HFFc6 (cell line): ENCODE results near the gene RLIM. TPM values are rescaled to one million over a fixed set of nuclear protein-coding genes. Genes with fewer than 3 reads are reported as not detected.
"Not testable (repeated sequence)": the region's sequence is repeated elsewhere in the genome, so short reads cannot be mapped to it uniquely, and the experiment has no call there.

Source experiments
- DNase-seq: peaks from one replicate; pipeline ENCODE4 v3.0.0-alpha.2; 2018
- H3K27ac Mint-ChIP-seq: 2 replicates; pipeline ENCODE4 v1.8.0; 2020; ENCODE audit warnings: mild to moderate bottlenecking, mixed read lengths
- H3K27me3 Mint-ChIP-seq: 2 replicates; pipeline ENCODE4 v1.8.0; 2021; ENCODE audit warnings: mild to moderate bottlenecking, moderate library complexity, mixed read lengths; ENCODE audit not compliant: insufficient read depth
- H3K36me3 Mint-ChIP-seq: 2 replicates; pipeline ENCODE4 v1.8.0; 2021; ENCODE audit warnings: low read depth, mixed read lengths
- H3K4me1 Mint-ChIP-seq: 2 replicates; pipeline ENCODE4 v1.8.0; 2020; ENCODE audit warnings: low read depth, mixed read lengths
- H3K4me3 Mint-ChIP-seq: 2 replicates; pipeline ENCODE4 v1.8.0; 2020; ENCODE audit warnings: mild to moderate bottlenecking, moderate library complexity, mixed read lengths
- H3K9me3 Mint-ChIP-seq: 2 replicates; pipeline ENCODE4 v1.8.0; 2020; ENCODE audit warnings: mild to moderate bottlenecking, mixed read lengths
- CTCF ChIP-seq: fragments of 200-600 bp; sonication (generic); IDR thresholded peaks from 2 replicates; pipeline ENCODE4 v1.5.0; 2021; ENCODE audit warnings: antibody characterized with exemption, mild to moderate bottlenecking
- long read RNA-seq: library from polyadenylated mRNA; unstranded; transcript quantifications from one replicate; pipeline ENCODE4 v2.0.0, GENCODE V29; 2019
- total RNA-seq, 6 experiments: library from RNA; stranded (reverse); fragmentation: NEBNext Ultra II Directional; extraction: Animal tissue kit (Norgen Biotek cat#: 25700); gene quantifications; 2 replicates in 1 of 6; 3 replicates in 5 of 6; pipeline ENCODE4 v1.2.3, GENCODE V29; 2021

The RLIM gene
- total RNA-seq: 10 to 100 TPM; 43.9 to 50.0 (median 46.9) TPM
- long read RNA-seq, full-length matches to known transcripts: 16 of 30 reads
- long read RNA-seq, partial matches to known transcripts: 3 of 30 reads
- long read RNA-seq, other reads (novel, unspliced or antisense): 11 of 30 reads

GRCh38 chrX:74614093-74614909, at the start of gene RLIM:
Gene RLIM, minus strand, starts transcription at chrX:74614624. Its CDS starts 18,647 bp downstream, at chrX:74595977.
- Mint-ChIP-seq H3K9me3 (no peaks in the 10 kb centered on the region), H3K4me3 (peak within 1 kb of the TSS; percentile 93), H3K36me3 (peaks cover 12% of the 10 kb centered on the region), H3K27me3 (no peaks in the 10 kb centered on the region), H3K4me1 (peaks cover 6% of the 10 kb centered on the region; the same call in 1 of the 2 replicates), H3K27ac (peak within 1 kb of the TSS; percentile 99)
- TF ChIP-seq CTCF: no peak
- DNase-seq: peak; percentile 96

GRCh38 chrX:74656079-74656745, 41.8 kb upstream of the RLIM start:
- no peaks in the 10 kb centered on the region; the same call in 1 of the 2 replicates for H3K27me3 Mint-ChIP-seq
- no peak overlapping the region; the same call in 1 of the 2 replicates for H3K27ac Mint-ChIP-seq
- DNase-seq: peak; percentile 36
- H3K4me3 Mint-ChIP-seq: peak overlapping the region; percentile 75
- H3K36me3 Mint-ChIP-seq: no peaks in the 10 kb centered on the region
- TF ChIP-seq CTCF: no peak
- peaks cover 7% of the 10 kb centered on the region for H3K4me1 Mint-ChIP-seq
- no peaks in the 10 kb centered on the region for H3K9me3 Mint-ChIP-seq

GRCh38 chrX:74654953-74655352, 40.5 kb upstream of the RLIM start:
- H3K27me3 Mint-ChIP-seq, H3K27ac Mint-ChIP-seq, H3K36me3 Mint-ChIP-seq, DNase-seq, H3K9me3 Mint-ChIP-seq, H3K4me3 Mint-ChIP-seq, H3K4me1 Mint-ChIP-seq: not testable (repeated sequence)

GRCh38 chrX:74636749-74637314, 22.4 kb upstream of the RLIM start:
- no peak overlapping the region for H3K4me3 Mint-ChIP-seq
- no peak overlapping the region for H3K27ac Mint-ChIP-seq
- DNase-seq: no peak
- no peaks in the 10 kb centered on the region for H3K36me3 Mint-ChIP-seq
- H3K4me1 Mint-ChIP-seq: no peaks in the 10 kb centered on the region
- H3K9me3 Mint-ChIP-seq: no peaks in the 10 kb centered on the region
- H3K27me3 Mint-ChIP-seq: peaks cover 2% of the 10 kb centered on the region; the same call in 1 of the 2 replicates
- no peak for TF ChIP-seq CTCF

- peak; percentile 10; the same call in 1 of the 2 replicates for TF ChIP-seq CTCF
- Mint-ChIP-seq H3K27ac (peak overlapping the region; percentile 99), H3K4me3 (peak overlapping the region; percentile 93), H3K9me3 (no peaks in the 10 kb centered on the region), H3K4me1 (peaks cover 10% of the 10 kb centered on the region; the same call in 1 of the 2 replicates), H3K36me3 (peaks cover 15% of the 10 kb centered on the region), H3K27me3 (no peaks in the 10 kb centered on the region)
- peak; percentile 39 for DNase-seq
Observed at GRCh38 chrX:74613370-74614092, 893 bp downstream of the RLIM start.
